Endodermal cell (in vitro differentiated cells): ENCODE data around the gene CRYBA4. TPM values are rescaled to one million over a fixed set of nuclear protein-coding genes. Genes with fewer than 3 reads are reported as not detected.

Experiments used
- DNase-seq: peaks from one replicate; pipeline ENCODE4 v3.0.0-alpha.2; 2017
- H3K27ac ChIP-seq: 2 replicates; pipeline ENCODE4 v1.5.1; 2013; ENCODE audit warnings: mild to moderate bottlenecking, low read depth, low read length, moderate library complexity
- H3K27me3 ChIP-seq: 2 replicates; pipeline ENCODE4 v1.6.1; 2013; ENCODE audit warnings: mild to moderate bottlenecking, low read length, moderate library complexity; ENCODE audit not compliant: insufficient read depth, control insufficient read depth, poor library complexity, severe bottlenecking
- H3K36me3 ChIP-seq: 2 replicates; pipeline ENCODE4 v1.7.0; 2013; ENCODE audit warnings: mild to moderate bottlenecking, low read length, moderate library complexity; ENCODE audit not compliant: control insufficient read depth, insufficient read depth
- H3K4me1 ChIP-seq: one replicate; pipeline ENCODE4 v1.7.0; 2013; ENCODE audit warnings: low read length; ENCODE audit not compliant: control insufficient read depth, insufficient read depth
- H3K4me3 ChIP-seq: 2 replicates; pipeline ENCODE4 v1.5.1; 2013; ENCODE audit warnings: mild to moderate bottlenecking, low read length, moderate library complexity
- H3K9ac ChIP-seq: 2 replicates; pipeline ENCODE4 v1.6.1; 2013; ENCODE audit warnings: mild to moderate bottlenecking, low read length, moderate library complexity; ENCODE audit not compliant: poor library complexity, severe bottlenecking; ENCODE audit errors: extremely low read depth
- H3K9me3 ChIP-seq: 2 replicates; pipeline ENCODE4 v1.6.1; 2013; ENCODE audit warnings: mild to moderate bottlenecking, low read length, moderate library complexity; ENCODE audit not compliant: control insufficient read depth
- H3K27ac Mint-ChIP-seq: 2 replicates; pipeline ENCODE4 v1.8.0; 2020; ENCODE audit warnings: mixed read lengths
- H3K27me3 Mint-ChIP-seq: 2 replicates; pipeline ENCODE4 v1.8.0; 2021; ENCODE audit warnings: mild to moderate bottlenecking, mixed read lengths; ENCODE audit not compliant: insufficient read depth
- H3K36me3 Mint-ChIP-seq: 2 replicates; pipeline ENCODE4 v1.8.0; 2020; ENCODE audit warnings: low read depth, mixed read lengths
- H3K4me1 Mint-ChIP-seq: 2 replicates; pipeline ENCODE4 v1.8.0; 2020; ENCODE audit warnings: mixed read lengths
- H3K4me3 Mint-ChIP-seq: 2 replicates; pipeline ENCODE4 v1.8.0; 2020; ENCODE audit warnings: mild to moderate bottlenecking, moderate library complexity, mixed read lengths
- H3K9me3 Mint-ChIP-seq: 2 replicates; pipeline ENCODE4 v1.8.0; 2020; ENCODE audit warnings: mild to moderate bottlenecking, mixed read lengths
- CTCF ChIP-seq: fragments of 200-600 bp; sonication (generic); conservative IDR thresholded peaks from 2 replicates; pipeline ENCODE4 v1.5.0; 2021; ENCODE audit warnings: antibody characterized with exemption, mild to moderate bottlenecking
- WGBS, 2 experiments: methylation state at CpG; one replicate each; pipeline versions ENCODE4 v1.1.5 to v1.1.7; 2013; ENCODE audit warnings: missing lambda C conversion rate in 2 of 2, mixed read lengths in 1 of 2; ENCODE audit not compliant: insufficient coverage in 1 of 2, insufficient read length in 1 of 2; 5-methylcytosine and 5-hydroxymethylcytosine counted together
- total RNA-seq, 2 donors: library from RNA; stranded (reverse); fragmentation: NEBNext Ultra II Directional in 1 of 2; extraction: Animal tissue kit (Norgen Biotek cat#: 25700) in 1 of 2; gene quantifications; 2 replicates in 1 of 2; 3 replicates in 1 of 2; pipeline ENCODE4 v1.2.1, GENCODE V29; 2021

Gene CRYBA4
- total RNA-seq, 2 donors from 2014 or later: not detected

GRCh38 chr22:26580240-26580962, 41.4 kb upstream of the CRYBA4 start:
- no peak overlapping the region for H3K9ac ChIP-seq
- no peak overlapping the region for H3K27ac ChIP-seq
- Mint-ChIP-seq H3K36me3 (peaks cover 27% of the 10 kb centered on the region), H3K4me3 (peak overlapping the region; percentile 20), H3K27ac (peak overlapping the region; percentile 60), H3K9me3 (no peaks in the 10 kb centered on the region), H3K4me1 (peaks cover 36% of the 10 kb centered on the region), H3K27me3 (no peaks in the 10 kb centered on the region)
- no peak overlapping the region for H3K4me3 ChIP-seq
- H3K36me3 ChIP-seq: peaks cover 19% of the 10 kb centered on the region
- no peaks in the 10 kb centered on the region for H3K4me1 ChIP-seq
- no peaks in the 10 kb centered on the region for H3K27me3 ChIP-seq
- peak; percentile 86 for DNase-seq
- no peaks in the 10 kb centered on the region for H3K9me3 ChIP-seq
- no peak for TF ChIP-seq CTCF
- 45 to 60% methylated on average over 8 to 11 of the region's 13 CpGs for WGBS, 2 experiments

- no peak overlapping the region for H3K4me3 ChIP-seq
- H3K9ac ChIP-seq: no peak overlapping the region
- H3K9me3 Mint-ChIP-seq: no peaks in the 10 kb centered on the region
- no peaks in the 10 kb centered on the region for H3K4me1 ChIP-seq
- peaks cover 29% of the 10 kb centered on the region for H3K36me3 Mint-ChIP-seq
- H3K4me1 Mint-ChIP-seq: peaks cover 34% of the 10 kb centered on the region
- no peaks in the 10 kb centered on the region for H3K27me3 Mint-ChIP-seq
- peak overlapping the region; percentile 20 for H3K4me3 Mint-ChIP-seq
- WGBS, 2 experiments: 54 to 60% methylated on average over 1 of the region's 1 CpG
- H3K9me3 ChIP-seq: no peaks in the 10 kb centered on the region
- no peak overlapping the region for H3K27ac ChIP-seq
- DNase-seq: peak; percentile 74
- H3K27me3 ChIP-seq: no peaks in the 10 kb centered on the region
- H3K36me3 ChIP-seq: peaks cover 19% of the 10 kb centered on the region
- no peak for TF ChIP-seq CTCF
- peak overlapping the region; percentile 60 for H3K27ac Mint-ChIP-seq
Observed at GRCh38 chr22:26581026-26581425, 40.7 kb upstream of the CRYBA4 start.

- peaks cover 19% of the 10 kb centered on the region for H3K36me3 ChIP-seq
- H3K9me3 ChIP-seq: no peaks in the 10 kb centered on the region
- H3K36me3 Mint-ChIP-seq: peaks cover 24% of the 10 kb centered on the region
- no peaks in the 10 kb centered on the region for H3K27me3 ChIP-seq
- no peaks in the 10 kb centered on the region for H3K27me3 Mint-ChIP-seq
- no peak overlapping the region for H3K27ac ChIP-seq
- no peak for DNase-seq
- no peak overlapping the region for H3K9ac ChIP-seq
- H3K4me3 ChIP-seq: no peak overlapping the region
- H3K9me3 Mint-ChIP-seq: no peaks in the 10 kb centered on the region
- 95% methylated on average over 6 to 8 of the region's 8 CpGs for WGBS, 2 experiments
- H3K27ac Mint-ChIP-seq: no peak overlapping the region
- no peaks in the 10 kb centered on the region for H3K4me1 ChIP-seq
- H3K4me3 Mint-ChIP-seq: no peak overlapping the region
- TF ChIP-seq CTCF: no peak
- peaks cover 32% of the 10 kb centered on the region for H3K4me1 Mint-ChIP-seq
Observed at GRCh38 chr22:26581633-26582168, 40.1 kb upstream of the CRYBA4 start.
